ENCODE results near the gene BIN1.

The BIN1 gene

DNA sequence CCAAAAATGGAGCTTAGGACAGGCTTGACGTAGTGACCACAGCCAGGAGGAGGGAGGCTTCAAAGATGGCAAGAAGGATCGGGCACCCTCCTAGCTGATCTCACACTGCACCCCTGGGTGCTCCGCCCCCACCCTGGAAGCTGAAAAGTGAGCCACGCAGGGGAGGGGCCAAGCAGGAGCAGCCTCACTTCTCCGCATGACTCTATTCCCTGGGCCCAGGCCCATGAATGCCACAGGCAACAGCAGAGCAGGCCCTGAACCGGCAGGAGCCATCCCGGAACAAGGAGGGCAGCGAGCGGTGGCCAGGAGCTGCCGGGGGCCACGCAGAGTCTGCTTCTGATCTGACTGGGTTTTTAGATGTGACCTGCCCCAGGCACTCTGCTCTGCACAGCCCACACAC is 30.0 kb downstream of the BIN1 start:
- no peak for DNase-seq (ENCODE audit: low spot score)
- peak overlapping the region; percentile 15 for H3K27ac ChIP-seq
- CTCF ChIA-PET, result interaction anchor here (0.5 to 0.6 kb wide), 2 partner anchors 63 to 97 kb away, joined by 3 to 6 read pairs; no protein-coding TSS in a partner anchor
- POLR2A ChIA-PET (ENCODE audit: low non-redundant PET), result no interaction called here
- TF ChIP-seq, protein P1, sequence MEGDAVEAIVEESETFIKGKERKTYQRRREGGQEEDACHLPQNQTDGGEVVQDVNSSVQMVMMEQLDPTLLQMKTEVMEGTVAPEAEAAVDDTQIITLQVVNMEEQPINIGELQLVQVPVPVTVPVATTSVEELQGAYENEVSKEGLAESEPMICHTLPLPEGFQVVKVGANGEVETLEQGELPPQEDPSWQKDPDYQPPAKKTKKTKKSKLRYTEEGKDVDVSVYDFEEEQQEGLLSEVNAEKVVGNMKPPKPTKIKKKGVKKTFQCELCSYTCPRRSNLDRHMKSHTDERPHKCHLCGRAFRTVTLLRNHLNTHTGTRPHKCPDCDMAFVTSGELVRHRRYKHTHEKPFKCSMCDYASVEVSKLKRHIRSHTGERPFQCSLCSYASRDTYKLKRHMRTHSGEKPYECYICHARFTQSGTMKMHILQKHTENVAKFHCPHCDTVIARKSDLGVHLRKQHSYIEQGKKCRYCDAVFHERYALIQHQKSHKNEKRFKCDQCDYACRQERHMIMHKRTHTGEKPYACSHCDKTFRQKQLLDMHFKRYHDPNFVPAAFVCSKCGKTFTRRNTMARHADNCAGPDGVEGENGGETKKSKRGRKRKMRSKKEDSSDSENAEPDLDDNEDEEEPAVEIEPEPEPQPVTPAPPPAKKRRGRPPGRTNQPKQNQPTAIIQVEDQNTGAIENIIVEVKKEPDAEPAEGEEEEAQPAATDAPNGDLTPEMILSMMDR (conservative IDR thresholded peaks at IDR 0.05; ENCODE audit: low read depth), result no peak

DNA sequence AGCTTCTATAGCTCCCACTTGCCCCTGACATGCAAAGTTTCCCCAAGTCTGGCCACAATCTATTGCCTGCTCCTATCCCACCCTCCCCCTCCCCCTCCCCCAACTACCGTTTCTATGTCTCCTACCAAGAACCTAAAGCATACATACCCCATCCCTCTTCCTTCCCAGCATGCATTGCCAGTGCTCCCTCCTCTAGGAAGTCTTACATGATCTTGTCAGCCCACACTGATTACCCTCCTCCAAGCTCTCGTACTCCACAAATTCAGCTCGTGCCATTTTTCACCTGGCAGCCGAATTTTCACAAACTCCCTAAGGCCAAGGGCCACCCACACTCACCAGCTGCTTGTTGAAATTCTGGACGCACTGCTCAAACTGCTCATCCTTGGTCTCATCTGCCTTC is 30.7 kb downstream of the BIN1 start:
- no peak for DNase-seq (ENCODE audit: low spot score)
- ChIA-PET CTCF (no interaction called here), POLR2A (ENCODE audit: low non-redundant PET) (no interaction called here)
- no peak overlapping the region for H3K27ac ChIP-seq
- TF ChIP-seq, protein P1 (conservative IDR thresholded peaks at IDR 0.05; ENCODE audit: low read depth), result no peak

DNA sequence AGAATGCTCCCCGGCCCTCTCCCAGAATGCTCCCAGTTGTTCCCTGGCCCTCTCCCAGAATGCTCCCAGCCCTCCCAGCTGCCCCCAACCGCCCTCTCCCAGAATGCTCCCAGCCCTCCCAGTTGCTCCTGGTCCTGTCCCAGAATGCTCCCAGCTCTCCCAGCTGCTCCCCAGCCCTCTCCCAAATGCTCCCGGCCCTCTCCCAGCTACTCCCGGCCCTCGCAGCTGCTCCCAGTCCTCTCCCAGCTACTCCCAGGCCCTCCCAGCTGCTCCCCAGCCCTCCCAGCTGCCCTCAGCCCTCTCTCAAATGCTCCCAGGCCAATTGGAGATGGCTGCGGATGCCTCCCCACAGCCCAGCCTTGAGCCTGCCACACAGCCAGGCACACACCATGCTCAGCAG is 31.1 kb downstream of the BIN1 start:
- no peak overlapping the region for H3K27ac ChIP-seq
- TF ChIP-seq, protein P1 (conservative IDR thresholded peaks at IDR 0.05; ENCODE audit: low read depth), result no peak
- DNase-seq (ENCODE audit: low spot score), result no peak
- POLR2A ChIA-PET (ENCODE audit: low non-redundant PET), result no interaction called here
- CTCF ChIA-PET, result no interaction called here

DNA sequence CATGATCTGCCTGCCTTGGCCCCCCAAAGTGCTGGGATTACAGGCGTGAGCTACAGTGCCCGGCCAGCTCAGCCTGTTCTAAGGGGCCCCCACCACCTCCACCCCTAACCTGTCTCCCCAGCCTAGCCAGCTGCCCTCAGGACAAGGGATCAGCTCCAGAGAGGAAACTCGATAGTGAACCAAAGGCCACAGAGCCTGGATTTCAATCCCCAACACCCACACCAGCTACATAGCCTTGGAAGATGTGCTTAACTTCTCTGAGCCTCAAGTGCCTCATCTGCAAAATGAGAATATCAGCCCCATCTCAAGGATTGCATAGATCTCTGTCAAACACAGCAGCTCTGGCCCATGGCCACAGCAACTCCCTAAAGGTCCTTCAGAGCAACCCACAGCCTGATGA is 32.0 kb downstream of the BIN1 start:
- TF ChIP-seq, protein P1 (conservative IDR thresholded peaks at IDR 0.05; ENCODE audit: low read depth), result no peak
- ChIA-PET POLR2A (ENCODE audit: low non-redundant PET) (no interaction called here), CTCF (interaction anchor here (0.6 kb wide), 1 partner anchor 25 kb away, joined by 6 read pairs; no protein-coding TSS in a partner anchor)
- H3K27ac ChIP-seq, result peak overlapping the region; percentile 42
- no peak for DNase-seq (ENCODE audit: low spot score)

DNA sequence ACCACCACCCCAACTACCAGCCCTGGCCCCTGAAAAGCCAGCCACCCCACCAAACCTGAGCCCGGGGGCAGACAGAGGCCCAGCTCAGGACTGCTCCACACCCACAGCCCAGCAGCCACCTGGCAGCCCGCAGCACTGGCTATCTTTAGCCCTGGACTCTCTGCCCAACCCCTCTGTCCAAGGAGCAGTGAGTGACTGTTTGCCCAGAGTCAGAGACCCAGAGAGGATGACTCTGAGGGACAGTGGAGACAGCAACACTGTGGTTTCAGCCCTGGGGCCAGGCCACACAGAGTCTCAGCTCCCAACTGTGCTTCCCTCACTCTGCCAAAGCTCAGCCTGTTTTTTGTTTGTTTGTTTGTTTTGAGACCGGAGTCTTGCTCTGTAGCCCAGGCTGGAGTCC is 32.6 kb downstream of the BIN1 start:
- CTCF ChIA-PET, result interaction anchor here (0.6 kb wide), 1 partner anchor 942 kb away, joined by 4 read pairs; no protein-coding TSS in a partner anchor
- DNase-seq (ENCODE audit: low spot score), result no peak
- peak overlapping the region; percentile 42 for H3K27ac ChIP-seq
- TF ChIP-seq, protein P1 (conservative IDR thresholded peaks at IDR 0.05; ENCODE audit: low read depth), result no peak
- POLR2A ChIA-PET (ENCODE audit: low non-redundant PET), result no interaction called here

DNA sequence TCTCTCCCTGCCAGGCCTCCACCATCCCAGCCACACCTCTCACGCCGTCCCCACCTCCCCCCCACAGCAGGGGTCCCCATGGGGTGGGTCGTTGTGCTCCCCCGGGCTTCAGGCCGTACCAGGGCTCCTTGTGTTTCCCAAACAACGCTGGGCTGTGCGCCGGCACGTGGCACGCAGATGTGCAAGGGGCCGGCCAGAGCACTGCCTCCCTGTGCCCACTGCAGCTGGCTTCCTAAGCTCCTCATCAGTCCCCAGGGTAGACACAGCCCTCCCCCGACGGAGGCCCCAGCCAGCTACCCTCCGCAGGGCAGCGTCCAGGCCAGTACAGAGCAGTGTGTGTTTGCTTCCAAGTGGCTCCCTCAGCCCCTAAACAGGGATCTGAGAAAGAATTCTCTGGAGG is 34.0 kb downstream of the BIN1 start:
- H3K27ac ChIP-seq, result 0 out of 2 replicates have a peak overlapping the region, but pooled peaks have one; percentile 2
- TF ChIP-seq, protein P1 (conservative IDR thresholded peaks at IDR 0.05; ENCODE audit: low read depth), result no peak
- no peak for DNase-seq (ENCODE audit: low spot score)
- ChIA-PET CTCF (interaction anchor here (0.7 kb wide), 1 partner anchor 103 kb away, joined by 3 read pairs; no protein-coding TSS in a partner anchor), POLR2A (ENCODE audit: low non-redundant PET) (no interaction called here)
